Peyer's patch (tissue), 4 donors: ENCODE measurements around the gene PSMD2.

Experiments used
- CTCF ChIP-seq, 6 experiments: fragments of 450-650 bp in 4 of 6; fragments of 200-600 bp in 2 of 6; sonication (generic) in 1 of 6; IDR thresholded peaks; one replicate each; pipeline ENCODE4 v1.5.1; 2017 to 2019; ENCODE audit warnings: antibody characterized with exemption in 6 of 6, mild to moderate bottlenecking in 3 of 6, moderate library complexity in 1 of 6
- POLR2A ChIP-seq, 2 donors: fragments of 450-650 bp; IDR thresholded peaks; one replicate each; pipeline ENCODE4 v1.5.1; 2017; ENCODE audit warnings: antibody characterized with exemption in 2 of 2, mild to moderate bottlenecking in 2 of 2, moderate library complexity in 2 of 2

DNA sequence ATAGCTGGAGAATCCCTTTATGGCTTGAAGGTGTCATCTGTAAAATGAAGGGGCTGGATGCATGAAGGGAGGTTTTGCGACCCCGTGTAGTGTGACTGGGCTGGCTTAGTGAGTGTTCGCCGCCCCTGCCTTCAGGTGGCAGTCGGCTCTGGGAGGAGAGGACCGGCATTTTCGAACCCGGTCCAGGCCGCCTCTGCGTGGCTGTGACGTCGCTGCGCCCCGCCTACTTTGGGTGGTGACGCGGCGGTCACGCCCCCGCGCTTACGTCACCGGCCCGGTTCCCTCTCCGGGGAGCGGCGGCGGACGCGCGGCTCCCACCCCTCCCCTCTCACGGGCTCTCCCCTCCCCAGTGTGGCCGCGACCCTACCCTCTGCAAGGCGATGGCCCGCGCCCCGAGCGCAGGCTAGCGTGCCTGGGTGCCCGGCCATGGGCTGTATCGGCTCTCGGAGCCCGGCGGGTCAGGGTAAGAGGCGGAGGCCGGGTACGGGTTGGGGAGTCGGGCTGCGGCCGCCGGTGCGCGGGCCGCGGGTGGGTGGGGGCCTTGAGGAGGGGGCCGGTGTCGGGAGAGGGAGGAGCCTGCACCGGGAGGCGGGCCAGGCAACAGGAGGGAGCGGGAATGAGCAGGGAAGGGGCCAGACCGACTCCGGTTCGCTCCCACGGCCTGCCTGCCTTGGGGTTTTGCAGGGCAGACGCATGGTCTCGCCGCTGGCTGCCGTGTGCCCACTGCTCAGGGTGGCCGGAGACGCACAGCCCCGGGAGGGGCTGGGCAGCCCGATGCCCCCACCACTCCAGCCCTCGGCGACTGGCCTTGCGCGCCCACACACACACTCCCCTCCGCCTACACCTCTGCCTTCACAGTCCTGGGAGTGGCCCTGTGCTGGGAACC, 36.9 kb downstream of the PSMD2 start:
- TF ChIP-seq POLR2A (IDR thresholded peaks at IDR 0.05) (peak; percentile 48 to 90), CTCF (IDR thresholded peaks at IDR 0.05) (peak in 1 of 6 experiments; percentile 3)
